Hepatocyte (in vitro differentiated cells): Measurements from ENCODE around the gene PTPRD. TPM values are rescaled to one million over a fixed set of nuclear protein-coding genes. Genes with fewer than 3 reads are reported as not detected.

Source experiments
- DNase-seq: peaks from one replicate; pipeline ENCODE4 v3.0.0-alpha.2; 2016; ENCODE audit warnings: low spot score
- H2AFZ ChIP-seq: fragments of 200-600 bp; sonication (generic); 2 replicates; pipeline ENCODE4 v1.6.0; 2016; ENCODE audit warnings: antibody characterized with exemption, mild to moderate bottlenecking
- H3K27ac ChIP-seq: fragments of 200-600 bp; sonication (generic); 2 replicates; pipeline ENCODE4 v1.5.1; 2016; ENCODE audit warnings: mild to moderate bottlenecking
- H3K27me3 ChIP-seq: fragments of 200-600 bp; sonication (generic); 2 replicates; pipeline ENCODE4 v1.6.1; 2016
- H3K36me3 ChIP-seq: fragments of 200-600 bp; sonication (generic); replicated peaks from 2 replicates; pipeline ENCODE4 v1.5.1; 2016; ENCODE audit warnings: low read depth; ENCODE audit not compliant: insufficient read depth
- H3K4me1 ChIP-seq: fragments of 200-600 bp; sonication (generic); 2 replicates; pipeline ENCODE4 v1.5.1; 2016; ENCODE audit warnings: mild to moderate bottlenecking, moderate library complexity; ENCODE audit not compliant: insufficient read depth
- H3K4me2 ChIP-seq: fragments of 200-600 bp; sonication (generic); 2 replicates; pipeline ENCODE4 v1.6.0; 2016
- H3K4me3 ChIP-seq: fragments of 200-600 bp; sonication (generic); 2 replicates; pipeline ENCODE4 v1.5.1; 2016; ENCODE audit warnings: mild to moderate bottlenecking
- H3K79me2 ChIP-seq: fragments of 200-600 bp; sonication (generic); 2 replicates; pipeline ENCODE4 v1.6.0; 2017; ENCODE audit warnings: mild to moderate bottlenecking
- H3K9me2 ChIP-seq: fragments of 200-600 bp; sonication (generic); replicated peaks from 2 replicates; pipeline ENCODE4 v1.6.0; 2017; ENCODE audit warnings: mild to moderate bottlenecking; ENCODE audit not compliant: insufficient read depth
- H3K9me3 ChIP-seq: fragments of 200-600 bp; sonication (generic); 2 replicates; pipeline ENCODE4 v1.5.1; 2016; ENCODE audit warnings: low read depth, mild to moderate bottlenecking
- H4K20me1 ChIP-seq: fragments of 200-600 bp; sonication (generic); 2 replicates; pipeline ENCODE4 v1.6.0; 2016; ENCODE audit warnings: mild to moderate bottlenecking; ENCODE audit not compliant: insufficient read depth, poor library complexity, severe bottlenecking
- CTCF ChIP-seq: fragments of 200-600 bp; sonication (generic); IDR thresholded peaks from 2 replicates; pipeline ENCODE4 v1.5.1; 2016; ENCODE audit warnings: antibody characterized with exemption, mild to moderate bottlenecking; ENCODE audit not compliant: poor library complexity
- EZH2 ChIP-seq: fragments of 200-600 bp; sonication (generic); IDR thresholded peaks from 2 replicates; pipeline ENCODE4 v1.6.1; 2016; ENCODE audit warnings: antibody characterized with exemption, mild to moderate bottlenecking, borderline replicate concordance
- EZH2phosphoT487 ChIP-seq: fragments of 200-600 bp; sonication (generic); IDR thresholded peaks from one replicate; pipeline ENCODE4 v1.6.1; 2018; ENCODE audit warnings: antibody characterized with exemption, mild to moderate bottlenecking, low read depth, moderate library complexity; ENCODE audit not compliant: unreplicated experiment, severe bottlenecking
- WGBS: methylation state at CpG from one replicate; pipeline ENCODE4 v1.1.6; 2016; ENCODE audit warnings: low lambda C conversion rate; ENCODE audit errors: missing lambda C conversion rate; 5-methylcytosine and 5-hydroxymethylcytosine counted together
- polyA plus RNA-seq: library from polyadenylated mRNA; unstranded; fragments of >200 nt; fragmentation: Nextera tagmentation; extraction: Ambion mirVana; gene quantifications from 2 replicates; pipeline ENCODE4 v1.2.1, GENCODE V29; 2016
- total RNA-seq: library from RNA; depleted of rRNA; stranded (reverse); fragments of >200 nt; gene quantifications from 2 replicates; pipeline ENCODE4 v1.2.3, GENCODE V29; 2014

Gene PTPRD
- total and polyA plus RNA-seq, 2 experiments from 2014 or later: 6.5 to 77.6 TPM

GRCh38 chr9:8604201-8604600 lies 2008.6 kb downstream of the PTPRD start:
- Histone ChIP-seq H4K20me1 (no peaks in the 10 kb centered on the region), H3K4me2 (no peak overlapping the region), H3K36me3 (no peaks in the 10 kb centered on the region), H2AFZ (no peak overlapping the region), H3K4me1 (no peaks in the 10 kb centered on the region), H3K27me3 (no peaks in the 10 kb centered on the region), H3K27ac (no peak overlapping the region), H3K9me3 (no peaks in the 10 kb centered on the region), H3K4me3 (no peak overlapping the region), H3K9me2 (no peaks in the 10 kb centered on the region), H3K79me2 (no peaks in the 10 kb centered on the region)
- no peak for DNase-seq
- 90% methylated on average over 1 of the region's 1 CpG for WGBS
- no peak for TF ChIP-seq EZH2
- no peak for TF ChIP-seq EZH2phosphoT487
- TF ChIP-seq CTCF: no peak

GRCh38 chr9:8600914-8601680 lies 2011.7 kb downstream of the PTPRD start:
- Histone ChIP-seq H3K9me2 (no peaks in the 10 kb centered on the region), H3K27me3 (no peaks in the 10 kb centered on the region), H3K79me2 (no peaks in the 10 kb centered on the region), H3K4me1 (no peaks in the 10 kb centered on the region), H3K4me3 (no peak overlapping the region), H3K27ac (no peak overlapping the region), H3K36me3 (no peaks in the 10 kb centered on the region), H4K20me1 (no peaks in the 10 kb centered on the region), H3K9me3 (no peaks in the 10 kb centered on the region), H3K4me2 (no peak overlapping the region), H2AFZ (no peak overlapping the region)
- 90% methylated on average over 4 of the region's 4 CpGs for WGBS
- DNase-seq: peak; percentile 13
- TF ChIP-seq EZH2 (no peak), CTCF (no peak), EZH2phosphoT487 (no peak)

GRCh38 chr9:8599937-8600336 lies 2012.9 kb downstream of the PTPRD start:
- 96% methylated on average over 5 of the region's 5 CpGs for WGBS

More at GRCh38 chr9:8599937-8600336, 2012.9 kb downstream of the PTPRD start:
- TF ChIP-seq EZH2phosphoT487 (no peak), CTCF (no peak), EZH2 (no peak)
- Histone ChIP-seq H3K4me3 (no peak overlapping the region), H3K27ac (no peak overlapping the region), H3K4me2 (no peak overlapping the region), H4K20me1 (no peaks in the 10 kb centered on the region), H3K4me1 (no peaks in the 10 kb centered on the region), H3K79me2 (no peaks in the 10 kb centered on the region), H3K36me3 (no peaks in the 10 kb centered on the region), H3K9me2 (no peaks in the 10 kb centered on the region), H2AFZ (no peak overlapping the region), H3K9me3 (no peaks in the 10 kb centered on the region), H3K27me3 (no peaks in the 10 kb centered on the region)
- DNase-seq: no peak
